Thoracic aorta (tissue), 2 donors: ENCODE measurements around the gene GRB10. TPM values are rescaled to one million over a fixed set of nuclear protein-coding genes. Genes with fewer than 3 reads are reported as not detected.

ENCODE experiments used
- ATAC-seq: fragments of 150-250 bp; one replicate; pipeline ENCODE4 v1.8.0; 2017; ENCODE audit warnings: low read depth; ENCODE audit not compliant: insufficient number of reproducible peaks, low FRiP score
- DNase-seq: peaks from one replicate; pipeline ENCODE4 v3.0.0-alpha.2; 2020; ENCODE audit warnings: low spot score
- H3K27ac ChIP-seq, 2 donors: fragments of 200-600 bp; sonication (generic); 1 replicate in 1 of 2; 2 replicates in 1 of 2; pipeline ENCODE4 v1.5.1; 2016; ENCODE audit warnings: mild to moderate bottlenecking in 2 of 2, moderate library complexity in 2 of 2
- H3K27me3 ChIP-seq: fragments of 200-600 bp; sonication (generic); replicated peaks from 2 replicates; pipeline ENCODE4 v1.6.0; 2016; ENCODE audit warnings: mild to moderate bottlenecking; ENCODE audit not compliant: insufficient read depth
- H3K36me3 ChIP-seq: fragments of 200-600 bp; sonication (generic); one replicate; pipeline ENCODE4 v1.5.1; 2016
- H3K4me1 ChIP-seq, 2 donors: fragments of 200-600 bp; sonication (generic); 1 replicate in 1 of 2; 2 replicates in 1 of 2; pipeline versions ENCODE4 v1.5.1 to v1.6.0; 2016; ENCODE audit warnings: low read depth in 2 of 2, mild to moderate bottlenecking in 1 of 2; ENCODE audit not compliant: control insufficient read depth in 1 of 2
- H3K4me3 ChIP-seq: fragments of 200-600 bp; sonication (generic); 2 replicates; pipeline ENCODE4 v1.5.1; 2016; ENCODE audit warnings: mild to moderate bottlenecking
- H3K9me3 ChIP-seq: fragments of 200-600 bp; sonication (generic); 2 replicates; pipeline ENCODE4 v1.5.1; 2016
- CTCF ChIP-seq: fragments of 200-600 bp; sonication (generic); IDR thresholded peaks from one replicate; pipeline ENCODE4 v1.5.1; 2019; ENCODE audit warnings: antibody characterized with exemption
- total RNA-seq, 2 donors: library from RNA; depleted of rRNA; stranded (reverse); fragments of >200 nt; gene quantifications; one replicate each; pipeline versions ENCODE4 v1.1.0 to v1.2.3, GENCODE V29; 2016

GRB10 gene
- total RNA-seq, 2 donors from 2014 or later = 59.2 to 104 TPM

GRCh38 chr7:50619684-50620083 is 163.0 kb downstream of the GRB10 start:
- DNase-seq (no peak), ATAC-seq (no peak)
- Histone ChIP-seq H3K36me3 (no peaks in the 10 kb centered on the region), H3K9me3 (no peaks in the 10 kb centered on the region), H3K4me3 (no peak overlapping the region), H3K27me3 (no peaks in the 10 kb centered on the region), H3K4me1 (peaks cover 21 to 27% of the 10 kb centered on the region in 2 donors), H3K27ac (peak overlapping the region in 1 of 2 donors; percentile 45)
- no peak for TF ChIP-seq CTCF

GRCh38 chr7:50618281-50618680 is 164.4 kb downstream of the GRB10 start:
- peaks cover 21 to 27% of the 10 kb centered on the region in 2 donors for H3K4me1 ChIP-seq
- H3K9me3 ChIP-seq = no peaks in the 10 kb centered on the region
- no peaks in the 10 kb centered on the region for H3K27me3 ChIP-seq
- no peak for ATAC-seq
- DNase-seq = no peak
- H3K27ac ChIP-seq = no peak overlapping the region
- TF ChIP-seq CTCF = no peak
- no peak overlapping the region for H3K4me3 ChIP-seq
- H3K36me3 ChIP-seq = peaks cover 13% of the 10 kb centered on the region

- Histone ChIP-seq H3K9me3 (no peaks in the 10 kb centered on the region), H3K36me3 (peaks cover 29% of the 10 kb centered on the region), H3K27me3 (no peaks in the 10 kb centered on the region), H3K27ac (no peak overlapping the region), H3K4me1 (peaks cover 4 to 9% of the 10 kb centered on the region in 2 donors), H3K4me3 (no peak overlapping the region)
- TF ChIP-seq CTCF = no peak
- DNase-seq (no peak), ATAC-seq (no peak)
These were observed 167.1 kb downstream of the GRB10 start for GRCh38 chr7:50615519-50616080.

GRCh38 chr7:50614721-50615518 is 167.8 kb downstream of the GRB10 start:
- no peak overlapping the region for H3K27ac ChIP-seq
- H3K27me3 ChIP-seq = no peaks in the 10 kb centered on the region
- peaks cover 29% of the 10 kb centered on the region for H3K36me3 ChIP-seq
- no peak for ATAC-seq
- no peak overlapping the region for H3K4me3 ChIP-seq
- DNase-seq = no peak
- H3K4me1 ChIP-seq = peaks cover 2% of the 10 kb centered on the region in 2 donors
- no peak for TF ChIP-seq CTCF
- H3K9me3 ChIP-seq = no peaks in the 10 kb centered on the region

GRCh38 chr7:50613473-50613872 is 169.2 kb downstream of the GRB10 start:
- Histone ChIP-seq H3K36me3 (peaks cover 29% of the 10 kb centered on the region), H3K27me3 (no peaks in the 10 kb centered on the region), H3K4me3 (no peak overlapping the region), H3K9me3 (no peaks in the 10 kb centered on the region), H3K4me1 (no peaks in the 10 kb centered on the region), H3K27ac (no peak overlapping the region)
- no peak for ATAC-seq
- no peak for DNase-seq
- TF ChIP-seq CTCF = no peak
